Muscle layer of duodenum (tissue), 2 donors: ENCODE data around the gene ADARB1.
A peak's percentile ranks its signal among the peaks of the same experiment; 100 is the strongest.

Source experiments
- H3K27ac ChIP-seq: one replicate; pipeline ENCODE4 v1.7.0; 2013; ENCODE audit warnings: mild to moderate bottlenecking, low read length
- H3K27me3 ChIP-seq: one replicate; pipeline ENCODE4 v1.7.0; 2013; ENCODE audit warnings: low read depth, mild to moderate bottlenecking, control low read depth, low read length
- H3K36me3 ChIP-seq, 2 donors: one replicate each; pipeline ENCODE4 v1.7.0; 2013; ENCODE audit warnings: low read length in 2 of 2, control low read depth in 1 of 2, mild to moderate bottlenecking in 1 of 2; ENCODE audit not compliant: insufficient read depth in 2 of 2, control insufficient read depth in 1 of 2
- H3K4me1 ChIP-seq, 2 donors: one replicate each; pipeline ENCODE4 v1.7.0; 2013; ENCODE audit warnings: low read length in 2 of 2, mild to moderate bottlenecking in 2 of 2, control low read depth in 1 of 2, moderate library complexity in 1 of 2; ENCODE audit not compliant: insufficient read depth in 2 of 2, control insufficient read depth in 1 of 2
- H3K4me3 ChIP-seq, 2 donors: one replicate each; pipeline ENCODE4 v1.7.0; 2013; ENCODE audit warnings: low read length in 2 of 2, low read depth in 1 of 2, mild to moderate bottlenecking in 1 of 2
- H3K9me3 ChIP-seq, 2 donors: one replicate each; pipeline ENCODE4 v1.7.0; 2013; ENCODE audit warnings: low read length in 2 of 2, control low read depth in 1 of 2, mild to moderate bottlenecking in 1 of 2; ENCODE audit not compliant: control insufficient read depth in 1 of 2
- donor health status: healthy.

The ADARB1 gene

DNA sequence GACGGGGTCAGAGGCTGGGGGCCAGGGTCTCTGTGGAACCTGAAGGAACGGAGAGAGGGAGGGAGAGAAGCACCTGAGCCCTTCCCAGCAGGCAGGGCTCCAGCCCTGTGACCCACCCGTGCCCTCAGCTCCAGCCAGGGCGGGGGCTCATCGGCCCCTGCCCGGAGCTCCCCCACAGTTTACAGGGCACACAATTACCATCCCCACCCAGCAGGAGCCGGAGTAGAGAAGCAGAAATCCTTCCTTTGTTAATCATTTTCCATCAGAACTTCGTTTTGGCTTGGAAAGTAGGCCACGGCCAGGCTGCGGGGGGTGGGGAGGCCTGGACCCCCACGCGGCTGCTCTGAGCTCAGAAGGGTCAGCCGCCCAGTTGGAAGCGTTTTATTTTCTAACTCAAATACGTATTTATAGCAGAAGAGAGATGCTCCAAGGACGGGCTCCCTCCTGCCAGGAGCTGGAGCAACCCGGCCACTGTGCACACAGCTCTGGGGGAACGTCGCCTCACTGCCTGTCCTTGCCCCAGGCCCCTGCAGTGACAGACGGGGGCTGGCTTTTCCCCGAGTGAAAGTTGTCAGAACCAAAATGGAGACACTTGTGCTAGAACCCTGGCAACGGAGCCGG lies 42.7 kb upstream of the ADARB1 start:
- Histone ChIP-seq H3K27ac (no peak overlapping the region), H3K4me1 (peaks cover 0 to 30% of the 10 kb centered on the region in 2 donors), H3K27me3 (no peaks in the 10 kb centered on the region), H3K36me3 (no peaks in the 10 kb centered on the region), H3K4me3 (no peak overlapping the region), H3K9me3 (peaks cover 0 to 4% of the 10 kb centered on the region in 2 donors)

DNA sequence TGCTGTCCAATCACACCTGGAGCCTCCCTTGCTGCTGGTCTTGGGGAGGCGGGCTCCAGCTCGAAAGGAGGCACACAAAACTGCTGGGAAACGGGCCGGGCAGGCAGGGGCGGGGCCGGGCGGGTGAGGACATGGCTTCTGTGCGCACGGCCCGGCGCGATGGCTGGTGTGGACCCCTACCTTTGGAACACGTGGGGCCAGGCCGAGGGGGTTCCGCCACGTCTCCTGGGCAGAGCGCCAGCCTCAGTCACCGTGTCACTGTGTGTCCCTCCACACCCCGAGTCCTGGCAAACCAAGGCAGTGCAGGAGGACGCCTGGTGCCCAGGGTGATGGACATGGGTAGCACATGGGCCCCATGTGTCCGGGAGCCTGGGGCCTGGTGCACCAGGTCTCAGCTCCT lies 42.0 kb upstream of the ADARB1 start:
- Histone ChIP-seq H3K27ac (no peak overlapping the region), H3K4me1 (peaks cover 0 to 30% of the 10 kb centered on the region in 2 donors), H3K27me3 (no peaks in the 10 kb centered on the region), H3K9me3 (peaks cover 0 to 9% of the 10 kb centered on the region in 2 donors), H3K36me3 (no peaks in the 10 kb centered on the region), H3K4me3 (no peak overlapping the region)

DNA sequence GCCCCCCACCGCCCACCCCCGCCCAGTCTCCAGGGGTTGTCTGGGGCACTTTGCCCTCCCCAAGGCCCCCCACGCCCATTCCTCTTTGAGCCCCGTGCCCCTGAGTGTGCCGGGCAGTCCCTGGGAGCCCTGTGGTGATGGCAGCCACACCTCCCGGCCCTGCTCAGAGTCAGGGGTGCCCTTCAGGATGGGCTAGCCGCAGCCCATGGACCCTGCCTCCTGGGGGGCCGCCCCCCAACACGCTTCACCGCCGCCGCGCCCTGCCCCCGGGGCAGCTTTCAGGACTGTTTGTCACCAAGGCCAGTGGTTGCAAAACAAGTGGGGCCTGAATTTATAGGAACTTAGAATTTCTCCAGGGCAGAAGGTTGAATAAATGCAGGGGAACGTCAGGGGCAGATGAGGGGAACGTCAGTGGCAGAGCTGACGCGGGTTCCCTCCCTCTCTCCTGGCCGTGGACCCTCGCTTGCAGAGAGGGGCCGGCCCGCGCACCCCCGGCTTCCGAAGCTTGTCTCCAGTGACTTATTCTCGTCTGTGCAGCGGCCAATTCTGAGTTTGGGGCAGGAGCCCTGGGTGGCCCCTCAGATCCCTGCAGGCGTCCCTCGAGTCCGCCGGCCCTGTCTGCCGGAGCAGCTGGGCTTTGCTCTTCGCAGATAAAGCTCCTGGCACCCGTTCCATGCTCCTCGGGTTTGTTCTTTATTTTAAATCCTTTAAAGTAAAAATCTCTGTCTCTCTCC lies 41.2 kb upstream of the ADARB1 start:
- no peaks in the 10 kb centered on the region for H3K27me3 ChIP-seq
- peak overlapping the region in 1 of 2 donors; percentile 47 for H3K4me3 ChIP-seq
- H3K27ac ChIP-seq: no peak overlapping the region
- peaks cover 0 to 30% of the 10 kb centered on the region in 2 donors for H3K4me1 ChIP-seq
- peaks cover 0 to 9% of the 10 kb centered on the region in 2 donors for H3K9me3 ChIP-seq
- no peaks in the 10 kb centered on the region for H3K36me3 ChIP-seq

GRCh38 chr21:45033791-45034555 lies 40.4 kb upstream of the ADARB1 start:
- Histone ChIP-seq H3K27ac (no peak overlapping the region), H3K4me1 (peaks cover 0 to 30% of the 10 kb centered on the region in 2 donors), H3K36me3 (no peaks in the 10 kb centered on the region), H3K4me3 (peak overlapping the region in 1 of 2 donors; percentile 47), H3K9me3 (peaks cover 0 to 9% of the 10 kb centered on the region in 2 donors), H3K27me3 (no peaks in the 10 kb centered on the region)

DNA sequence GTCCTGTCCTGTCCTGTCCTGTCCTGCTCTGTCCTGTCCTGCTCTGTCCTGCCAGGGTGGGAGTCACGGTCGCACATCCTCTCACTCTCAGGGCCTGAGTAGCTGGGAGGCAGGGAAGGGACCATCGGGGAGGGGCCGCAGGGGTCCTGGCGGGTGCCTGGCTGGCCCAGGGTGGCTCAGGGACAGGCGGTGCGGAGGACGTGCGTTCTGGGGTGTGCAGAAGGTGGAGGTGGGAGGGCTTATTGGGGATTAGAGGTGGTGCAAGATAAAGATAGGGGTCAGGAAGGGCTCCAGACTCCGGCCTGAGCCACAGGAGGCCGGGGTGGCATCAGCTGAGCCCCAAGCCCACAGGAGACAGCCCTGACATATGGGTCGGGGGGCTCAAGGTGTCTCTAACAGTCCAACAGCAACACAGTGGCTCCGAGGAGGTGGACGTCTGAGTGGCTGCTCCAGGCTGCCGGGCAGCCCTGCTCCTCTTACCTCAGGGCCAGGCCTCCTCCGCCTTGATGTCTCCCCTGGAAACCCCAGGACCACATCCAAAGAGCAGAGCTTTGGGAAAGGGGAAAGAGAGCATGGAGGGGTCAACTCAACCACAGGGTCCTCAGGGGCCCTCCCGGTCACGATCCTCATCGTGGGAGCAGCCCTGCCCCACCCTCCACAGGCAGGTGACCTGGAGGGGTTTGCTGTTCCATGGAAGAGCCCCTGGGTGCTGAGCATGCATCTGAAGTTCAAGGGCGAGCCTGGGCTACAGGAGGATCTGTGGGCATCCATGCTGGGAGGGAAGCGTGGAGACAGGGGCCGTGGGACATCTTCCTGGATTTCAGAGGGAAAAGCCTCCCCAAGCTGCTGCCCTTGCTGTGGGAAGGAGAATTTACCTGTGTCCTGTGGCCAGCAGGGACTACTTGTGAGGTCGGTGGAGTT lies 39.6 kb upstream of the ADARB1 start:
- H3K4me3 ChIP-seq: no peak overlapping the region
- peaks cover 0 to 23% of the 10 kb centered on the region in 2 donors for H3K4me1 ChIP-seq
- peaks cover 0 to 9% of the 10 kb centered on the region in 2 donors for H3K9me3 ChIP-seq
- H3K36me3 ChIP-seq: no peaks in the 10 kb centered on the region
- H3K27me3 ChIP-seq: no peaks in the 10 kb centered on the region
- H3K27ac ChIP-seq: no peak overlapping the region

DNA sequence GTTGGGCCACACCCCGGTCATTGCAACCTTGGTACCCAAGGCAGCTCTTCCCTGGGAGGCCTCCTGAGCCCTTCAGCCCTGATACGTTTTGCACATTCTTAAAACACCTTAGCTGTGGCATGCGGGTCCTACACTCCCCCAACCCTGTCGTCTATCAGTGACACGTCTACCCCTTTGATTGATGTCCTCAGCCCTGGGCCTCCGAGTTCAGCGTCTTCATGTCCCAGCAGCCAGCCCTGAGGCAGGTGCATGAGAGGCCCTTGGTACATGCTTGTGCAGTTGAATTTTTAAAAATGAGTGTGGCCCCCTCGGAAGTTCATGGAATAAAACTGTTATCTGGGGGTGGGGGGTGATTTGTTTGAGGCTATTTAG lies 38.9 kb upstream of the ADARB1 start:
- Histone ChIP-seq H3K27me3 (no peaks in the 10 kb centered on the region), H3K27ac (no peak overlapping the region), H3K4me1 (peaks cover 0 to 19% of the 10 kb centered on the region in 2 donors), H3K4me3 (no peak overlapping the region), H3K36me3 (no peaks in the 10 kb centered on the region), H3K9me3 (peaks cover 0 to 9% of the 10 kb centered on the region in 2 donors)

GRCh38 chr21:45036630-45037029 lies 37.8 kb upstream of the ADARB1 start:
- H3K27ac ChIP-seq: no peak overlapping the region
- H3K4me1 ChIP-seq: peaks cover 0 to 23% of the 10 kb centered on the region in 2 donors
- peaks cover 0 to 9% of the 10 kb centered on the region in 2 donors for H3K9me3 ChIP-seq
- H3K27me3 ChIP-seq: no peaks in the 10 kb centered on the region
- H3K36me3 ChIP-seq: no peaks in the 10 kb centered on the region
- H3K4me3 ChIP-seq: no peak overlapping the region

GRCh38 chr21:45037986-45038385 lies 36.4 kb upstream of the ADARB1 start:
- Histone ChIP-seq H3K9me3 (peaks cover 0 to 9% of the 10 kb centered on the region in 2 donors), H3K4me1 (peaks cover 0 to 25% of the 10 kb centered on the region in 2 donors), H3K4me3 (no peak overlapping the region), H3K36me3 (no peaks in the 10 kb centered on the region), H3K27me3 (no peaks in the 10 kb centered on the region), H3K27ac (no peak overlapping the region)

DNA sequence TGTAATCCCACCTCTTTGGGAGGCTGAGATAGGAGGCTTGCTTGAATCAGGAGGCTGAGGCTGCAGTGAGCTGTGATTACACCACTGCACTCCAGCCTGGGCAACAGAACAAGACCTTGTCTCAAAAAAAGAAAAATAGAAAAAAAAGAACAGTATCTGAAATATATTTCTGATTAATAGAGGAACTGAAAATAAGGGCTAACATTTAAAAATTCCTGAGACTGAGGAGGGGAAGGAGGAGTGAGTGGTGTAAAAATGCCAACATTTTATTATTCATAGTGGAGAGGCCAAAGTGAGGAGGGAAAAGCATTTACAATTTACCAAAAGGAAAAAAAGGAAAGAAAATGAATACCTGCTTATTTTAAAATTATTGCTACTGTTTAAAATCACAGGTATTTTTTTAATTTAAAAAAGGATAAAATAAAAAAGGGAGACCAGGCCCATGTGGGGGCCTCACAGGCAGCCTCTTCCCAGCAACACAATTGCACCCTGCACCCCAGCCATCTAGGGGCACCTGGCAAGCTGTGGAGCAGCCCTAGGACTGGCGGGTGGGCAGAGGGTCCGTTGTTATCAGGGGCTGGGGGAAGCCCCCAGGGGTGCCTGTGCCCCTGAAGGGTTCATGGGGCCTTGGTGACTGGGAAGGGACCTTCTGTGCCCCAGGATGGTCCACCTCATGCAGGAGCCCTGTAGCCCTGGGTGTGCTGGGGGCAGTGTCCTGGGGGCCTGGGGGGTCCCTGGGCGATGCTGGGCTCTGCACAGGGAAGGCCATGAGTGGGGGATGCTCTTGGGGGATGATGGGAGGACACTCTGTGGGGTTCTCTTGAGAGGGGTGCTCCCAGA lies 34.8 kb upstream of the ADARB1 start:
- H3K4me1 ChIP-seq: peaks cover 0 to 10% of the 10 kb centered on the region in 2 donors
- H3K9me3 ChIP-seq: peaks cover 0 to 9% of the 10 kb centered on the region in 2 donors
- no peak overlapping the region for H3K27ac ChIP-seq
- no peak overlapping the region for H3K4me3 ChIP-seq
- H3K27me3 ChIP-seq: no peaks in the 10 kb centered on the region
- no peaks in the 10 kb centered on the region for H3K36me3 ChIP-seq

DNA sequence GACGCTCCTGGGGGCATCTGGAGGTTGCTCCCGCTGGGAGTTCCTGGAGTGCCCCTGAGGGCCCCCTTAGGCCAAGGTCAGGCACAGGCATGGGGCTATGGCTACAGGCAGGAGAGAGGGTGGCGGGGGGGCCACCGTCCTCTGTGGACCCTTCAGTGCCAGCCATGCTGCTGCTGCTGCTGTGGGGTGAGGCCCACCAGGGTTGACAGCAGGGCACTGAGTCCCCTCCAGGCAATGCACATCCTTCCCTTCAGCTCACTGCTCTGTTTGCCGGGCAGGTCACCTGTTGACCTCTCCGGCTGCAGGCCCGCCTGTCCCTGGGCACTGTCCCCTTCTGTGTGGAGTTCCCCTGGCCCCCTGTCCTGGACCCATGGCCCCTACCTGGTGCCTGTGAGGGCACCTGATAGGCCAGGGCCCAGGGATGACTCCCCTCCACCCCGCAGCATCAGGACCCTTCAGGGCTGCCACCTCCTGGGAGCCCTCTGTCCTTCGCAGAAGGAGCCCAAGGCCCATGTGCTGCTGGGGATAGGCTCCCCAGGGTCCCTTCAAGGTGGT lies 34.1 kb upstream of the ADARB1 start:
- Histone ChIP-seq H3K27me3 (no peaks in the 10 kb centered on the region), H3K4me1 (peaks cover 0 to 7% of the 10 kb centered on the region in 2 donors), H3K36me3 (no peaks in the 10 kb centered on the region), H3K27ac (no peak overlapping the region), H3K4me3 (no peak overlapping the region), H3K9me3 (peaks cover 0 to 9% of the 10 kb centered on the region in 2 donors)
